ENCODE measurements around the gene CD37. TPM values are rescaled to one million over a fixed set of nuclear protein-coding genes. Genes with fewer than 3 reads are reported as not detected.
A peak's percentile ranks its signal among the peaks of the same experiment; 100 is the strongest.

CD37 gene
- total RNA-seq, 1 donor from 2014 or later, result not detected

GRCh38 chr19:49344505-49345423 is 9.6 kb downstream of the CD37 start:
- peak overlapping the region; percentile 57 for H3K27ac Mint-ChIP-seq (ENCODE audit: unreplicated experiment)
- peaks cover 70% of the 10 kb centered on the region for H3K36me3 Mint-ChIP-seq (ENCODE audit: low read depth, unreplicated experiment)
- H3K9me3 Mint-ChIP-seq (ENCODE audit: unreplicated experiment), result no peaks in the 10 kb centered on the region
- H3K27me3 Mint-ChIP-seq (ENCODE audit: unreplicated experiment), result peaks cover 25% of the 10 kb centered on the region
- TF ChIP-seq CTCF (IDR thresholded peaks at IDR 0.05; ENCODE audit: unreplicated experiment), result no peak
- no peak for DNase-seq (ENCODE audit: low spot score)
- peak overlapping the region; percentile 22 for H3K4me3 Mint-ChIP-seq (ENCODE audit: unreplicated experiment)
- H3K4me1 Mint-ChIP-seq (ENCODE audit: unreplicated experiment), result peaks cover 33% of the 10 kb centered on the region

- peaks cover 73% of the 10 kb centered on the region for H3K36me3 Mint-ChIP-seq (ENCODE audit: low read depth, unreplicated experiment)
- no peak overlapping the region for H3K4me3 Mint-ChIP-seq (ENCODE audit: unreplicated experiment)
- H3K4me1 Mint-ChIP-seq (ENCODE audit: unreplicated experiment), result peaks cover 21% of the 10 kb centered on the region
- DNase-seq (ENCODE audit: low spot score), result no peak
- H3K9me3 Mint-ChIP-seq (ENCODE audit: unreplicated experiment), result no peaks in the 10 kb centered on the region
- peaks cover 14% of the 10 kb centered on the region for H3K27me3 Mint-ChIP-seq (ENCODE audit: unreplicated experiment)
- TF ChIP-seq CTCF (IDR thresholded peaks at IDR 0.05; ENCODE audit: unreplicated experiment), result no peak
- H3K27ac Mint-ChIP-seq (ENCODE audit: unreplicated experiment), result peak overlapping the region; percentile 70
These were observed 12.0 kb downstream of the CD37 start for GRCh38 chr19:49347191-49347590.

- Mint-ChIP-seq H3K4me1 (ENCODE audit: unreplicated experiment) (peaks cover 17% of the 10 kb centered on the region), H3K27me3 (ENCODE audit: unreplicated experiment) (peaks cover 13% of the 10 kb centered on the region), H3K9me3 (ENCODE audit: unreplicated experiment) (no peaks in the 10 kb centered on the region), H3K27ac (ENCODE audit: unreplicated experiment) (peak overlapping the region; percentile 70), H3K36me3 (ENCODE audit: low read depth, unreplicated experiment) (peaks cover 70% of the 10 kb centered on the region), H3K4me3 (ENCODE audit: unreplicated experiment) (peak overlapping the region; percentile 74)
- DNase-seq (ENCODE audit: low spot score), result no peak
- no peak for TF ChIP-seq CTCF (IDR thresholded peaks at IDR 0.05; ENCODE audit: unreplicated experiment)
These were observed 12.6 kb downstream of the CD37 start for GRCh38 chr19:49347835-49348234.

GRCh38 chr19:49348305-49349189 is 13.3 kb downstream of the CD37 start:
- H3K4me1 Mint-ChIP-seq (ENCODE audit: unreplicated experiment), result peaks cover 18% of the 10 kb centered on the region
- peaks cover 70% of the 10 kb centered on the region for H3K36me3 Mint-ChIP-seq (ENCODE audit: low read depth, unreplicated experiment)
- H3K4me3 Mint-ChIP-seq (ENCODE audit: unreplicated experiment), result peak overlapping the region; percentile 64
- DNase-seq (ENCODE audit: low spot score), result no peak
- peak overlapping the region; percentile 70 for H3K27ac Mint-ChIP-seq (ENCODE audit: unreplicated experiment)
- H3K9me3 Mint-ChIP-seq (ENCODE audit: unreplicated experiment), result no peaks in the 10 kb centered on the region
- no peak for TF ChIP-seq CTCF (IDR thresholded peaks at IDR 0.05; ENCODE audit: unreplicated experiment)
- peaks cover 14% of the 10 kb centered on the region for H3K27me3 Mint-ChIP-seq (ENCODE audit: unreplicated experiment)

Data from endothelial cell (in vitro differentiated cells).